ENCODE results near the gene SFMBT2. TPM values are rescaled to one million over a fixed set of nuclear protein-coding genes. Genes with fewer than 3 reads are reported as not detected.

SFMBT2 gene
- total and polyA plus RNA-seq, 4 donors, result 2.9 to 11.0 (median 6.5) TPM

DNA sequence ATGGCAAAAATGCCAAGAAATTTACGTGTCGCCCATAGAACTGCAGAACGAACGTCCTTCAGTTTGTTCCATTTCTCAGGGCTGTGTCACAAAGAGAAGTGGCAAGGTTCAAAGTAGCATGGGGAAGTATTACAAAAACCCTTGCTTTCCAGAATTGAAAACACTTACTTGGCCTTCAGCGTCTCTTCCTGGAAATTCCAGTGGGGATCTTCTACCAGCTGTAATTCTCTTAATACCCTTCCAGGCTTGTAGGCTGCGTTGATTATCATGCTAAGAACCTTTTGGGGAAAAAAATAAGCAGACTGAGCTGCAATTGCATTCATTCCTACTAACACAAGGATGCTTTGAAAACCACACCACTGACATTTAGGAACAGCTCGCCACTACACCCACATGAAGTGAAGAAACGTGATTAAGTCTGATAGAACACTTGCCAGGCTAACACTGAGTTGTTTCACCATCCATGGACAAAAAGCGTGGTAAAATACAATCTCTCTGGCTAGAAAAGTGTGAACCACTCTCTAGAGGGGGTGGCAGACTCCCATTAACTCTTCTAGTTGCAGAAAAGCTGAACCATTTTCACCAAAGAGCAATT, 222.3 kb downstream of the SFMBT2 start:
- H3K4me3 ChIP-seq, result no peak overlapping the region
- H3K27ac ChIP-seq (ENCODE audit: low read depth in 1 of 2, low read length in 1 of 2), result no peak overlapping the region
- H3K4me1 ChIP-seq (ENCODE audit: control insufficient read depth in 5 of 5, insufficient read depth in 5 of 5, low read length in 5 of 5), result no peaks in the 10 kb centered on the region
- DNase-seq (no peak), ATAC-seq (ENCODE audit: insufficient read depth, low FRiP score) (no peak)
- H3K36me3 ChIP-seq (ENCODE audit: control insufficient read depth in 4 of 4, insufficient read depth in 4 of 4, low read length in 4 of 4), result peaks cover 0 to 16% (median under 1%) of the 10 kb centered on the region in 4 donors
- H3K9ac ChIP-seq (ENCODE audit: insufficient read depth in 1 of 2, low read length in 2 of 2), result no peak overlapping the region
- H3K9me3 ChIP-seq (ENCODE audit: control insufficient read depth in 4 of 4, insufficient read depth in 3 of 4, low read length in 3 of 4), result no peaks in the 10 kb centered on the region
- 59 to 71% methylated on average over 9 of the region's 9 CpGs for WGBS, 2 donors
- no peaks in the 10 kb centered on the region for H3K27me3 ChIP-seq (ENCODE audit: control insufficient read depth in 3 of 3, insufficient read depth in 3 of 3, low read length in 2 of 3)
- TF ChIP-seq, protein P1, sequence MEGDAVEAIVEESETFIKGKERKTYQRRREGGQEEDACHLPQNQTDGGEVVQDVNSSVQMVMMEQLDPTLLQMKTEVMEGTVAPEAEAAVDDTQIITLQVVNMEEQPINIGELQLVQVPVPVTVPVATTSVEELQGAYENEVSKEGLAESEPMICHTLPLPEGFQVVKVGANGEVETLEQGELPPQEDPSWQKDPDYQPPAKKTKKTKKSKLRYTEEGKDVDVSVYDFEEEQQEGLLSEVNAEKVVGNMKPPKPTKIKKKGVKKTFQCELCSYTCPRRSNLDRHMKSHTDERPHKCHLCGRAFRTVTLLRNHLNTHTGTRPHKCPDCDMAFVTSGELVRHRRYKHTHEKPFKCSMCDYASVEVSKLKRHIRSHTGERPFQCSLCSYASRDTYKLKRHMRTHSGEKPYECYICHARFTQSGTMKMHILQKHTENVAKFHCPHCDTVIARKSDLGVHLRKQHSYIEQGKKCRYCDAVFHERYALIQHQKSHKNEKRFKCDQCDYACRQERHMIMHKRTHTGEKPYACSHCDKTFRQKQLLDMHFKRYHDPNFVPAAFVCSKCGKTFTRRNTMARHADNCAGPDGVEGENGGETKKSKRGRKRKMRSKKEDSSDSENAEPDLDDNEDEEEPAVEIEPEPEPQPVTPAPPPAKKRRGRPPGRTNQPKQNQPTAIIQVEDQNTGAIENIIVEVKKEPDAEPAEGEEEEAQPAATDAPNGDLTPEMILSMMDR (IDR thresholded peaks at IDR 0.05; ENCODE audit: control extremely low read depth, extremely low read depth), result no peak

DNA sequence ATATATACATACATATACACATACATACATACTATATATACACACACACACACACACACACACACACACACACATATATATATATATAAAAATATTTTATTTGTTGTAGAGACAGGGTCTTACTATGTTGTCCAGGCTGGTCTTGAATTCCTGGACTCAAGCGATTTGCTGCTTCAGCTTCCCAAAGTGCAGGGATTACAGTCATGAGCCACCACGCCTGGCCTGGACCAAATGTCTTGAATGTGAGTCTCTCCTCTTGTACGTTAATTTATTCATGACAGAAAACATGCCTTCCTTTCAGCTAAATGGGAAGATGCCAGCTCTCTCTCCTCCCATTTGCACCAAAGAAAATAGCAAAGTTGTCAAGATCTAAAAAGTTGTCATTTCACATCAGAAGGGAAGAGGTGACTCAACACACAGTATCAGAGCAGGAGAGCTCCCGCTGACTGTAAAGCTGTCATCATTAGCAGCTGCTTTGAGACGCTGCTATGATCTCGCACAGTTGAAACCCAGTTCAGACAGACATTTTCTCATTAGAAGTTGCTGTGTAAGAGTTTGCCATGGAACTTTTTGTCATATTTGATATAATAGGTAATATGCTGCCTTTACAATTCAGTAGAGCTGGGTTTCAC, 224.3 kb downstream of the SFMBT2 start:
- H3K4me1 ChIP-seq (ENCODE audit: control insufficient read depth in 5 of 5, insufficient read depth in 5 of 5, low read length in 5 of 5), result no peaks in the 10 kb centered on the region
- no peak overlapping the region for H3K4me3 ChIP-seq
- TF ChIP-seq, protein P1 (IDR thresholded peaks at IDR 0.05; ENCODE audit: control extremely low read depth, extremely low read depth), result no peak
- H3K9me3 ChIP-seq (ENCODE audit: control insufficient read depth in 4 of 4, insufficient read depth in 3 of 4, low read length in 3 of 4), result no peaks in the 10 kb centered on the region
- DNase-seq, result no peak
- no peak overlapping the region for H3K9ac ChIP-seq (ENCODE audit: insufficient read depth in 1 of 2, low read length in 2 of 2)
- no peaks in the 10 kb centered on the region for H3K27me3 ChIP-seq (ENCODE audit: control insufficient read depth in 3 of 3, insufficient read depth in 3 of 3, low read length in 2 of 3)
- H3K36me3 ChIP-seq (ENCODE audit: control insufficient read depth in 4 of 4, insufficient read depth in 4 of 4, low read length in 4 of 4), result peaks cover 0 to 9% (median under 1%) of the 10 kb centered on the region in 4 donors
- no peak overlapping the region for H3K27ac ChIP-seq (ENCODE audit: low read depth in 1 of 2, low read length in 1 of 2)
- 82 to 86% methylated on average over 6 of the region's 6 CpGs for WGBS, 2 donors
- ATAC-seq (ENCODE audit: insufficient read depth, low FRiP score), result no peak

DNA sequence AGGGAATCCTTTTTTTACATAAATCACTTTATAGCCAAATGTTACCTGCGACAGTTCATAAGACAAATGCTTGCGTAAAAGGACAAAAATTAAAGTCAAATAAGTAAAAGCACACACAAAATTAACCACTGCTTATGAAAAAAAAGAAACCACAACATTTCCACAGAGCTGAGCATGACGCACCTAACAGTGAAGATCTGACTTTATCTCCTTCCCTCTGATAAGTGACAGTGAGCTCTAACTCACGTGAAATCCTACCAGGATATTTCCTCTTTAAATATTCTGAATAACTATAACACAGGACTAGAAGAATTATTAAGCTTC, 225.5 kb downstream of the SFMBT2 start:
- peaks cover 0 to 9% (median 0%) of the 10 kb centered on the region in 4 donors for H3K36me3 ChIP-seq (ENCODE audit: control insufficient read depth in 4 of 4, insufficient read depth in 4 of 4, low read length in 4 of 4)
- no peak overlapping the region for H3K27ac ChIP-seq (ENCODE audit: low read depth in 1 of 2, low read length in 1 of 2)
- H3K4me3 ChIP-seq, result no peak overlapping the region
- TF ChIP-seq, protein P1 (IDR thresholded peaks at IDR 0.05; ENCODE audit: control extremely low read depth, extremely low read depth), result no peak
- H3K27me3 ChIP-seq (ENCODE audit: control insufficient read depth in 3 of 3, insufficient read depth in 3 of 3, low read length in 2 of 3), result no peaks in the 10 kb centered on the region
- DNase-seq (no peak), ATAC-seq (ENCODE audit: insufficient read depth, low FRiP score) (no peak)
- no peak overlapping the region for H3K9ac ChIP-seq (ENCODE audit: insufficient read depth in 1 of 2, low read length in 2 of 2)
- no peaks in the 10 kb centered on the region for H3K9me3 ChIP-seq (ENCODE audit: control insufficient read depth in 4 of 4, insufficient read depth in 3 of 4, low read length in 3 of 4)
- 37 to 73% methylated on average over 4 of the region's 4 CpGs for WGBS, 2 donors
- H3K4me1 ChIP-seq (ENCODE audit: control insufficient read depth in 5 of 5, insufficient read depth in 5 of 5, low read length in 5 of 5), result no peaks in the 10 kb centered on the region

Data from lung (tissue), 12 donors.